Midbrain (tissue), 1 donor: ENCODE data around the gene ZBTB40.
A peak's percentile ranks its signal among the peaks of the same experiment; 100 is the strongest.

Source experiments
- DNase-seq: peaks from one replicate; lab custom pipeline; 2025; lab: John Stamatoyannopoulos, UW

ZBTB40 gene

DNA sequence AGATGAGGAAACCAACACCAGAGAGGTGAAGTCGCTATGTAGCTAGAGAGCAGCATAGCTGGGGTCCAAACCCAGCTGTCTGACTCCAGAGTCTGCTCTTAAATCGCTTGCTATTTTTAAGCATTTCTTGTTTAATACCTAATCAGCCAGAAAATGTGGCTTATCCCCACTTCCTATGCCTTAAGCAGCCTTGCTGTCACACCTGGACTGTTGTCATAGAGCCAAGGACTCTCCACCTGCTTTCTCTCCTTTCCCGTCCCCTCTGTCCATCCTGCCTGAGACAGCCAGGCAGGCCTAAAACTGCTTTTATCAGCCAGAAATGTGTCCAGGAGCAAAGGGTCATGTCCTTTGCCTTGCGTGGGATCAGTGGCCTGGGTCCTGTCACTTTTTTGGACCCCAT, 83.3 kb downstream of the ZBTB40 start:
- DNase-seq = no peak

DNA sequence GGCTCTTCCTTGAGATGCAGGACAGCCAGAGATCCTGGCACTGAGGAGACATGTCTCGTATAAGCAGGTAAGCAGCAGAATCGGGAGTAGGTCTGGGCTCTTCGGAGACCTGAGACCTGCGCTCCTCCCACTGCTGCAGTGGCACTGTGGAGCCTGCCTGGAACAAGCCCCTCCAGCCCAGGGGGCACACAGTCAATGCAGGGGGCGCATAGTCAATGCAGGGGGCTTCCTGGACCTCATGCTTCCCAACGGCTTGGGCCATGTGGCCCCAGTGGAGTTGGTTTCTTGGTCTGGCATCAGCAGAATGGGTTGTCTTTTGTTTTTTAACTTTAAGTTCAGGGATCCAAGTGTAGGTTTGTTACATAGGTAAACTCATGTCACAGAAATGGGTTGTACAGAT, 83.7 kb downstream of the ZBTB40 start:
- DNase-seq = no peak

DNA sequence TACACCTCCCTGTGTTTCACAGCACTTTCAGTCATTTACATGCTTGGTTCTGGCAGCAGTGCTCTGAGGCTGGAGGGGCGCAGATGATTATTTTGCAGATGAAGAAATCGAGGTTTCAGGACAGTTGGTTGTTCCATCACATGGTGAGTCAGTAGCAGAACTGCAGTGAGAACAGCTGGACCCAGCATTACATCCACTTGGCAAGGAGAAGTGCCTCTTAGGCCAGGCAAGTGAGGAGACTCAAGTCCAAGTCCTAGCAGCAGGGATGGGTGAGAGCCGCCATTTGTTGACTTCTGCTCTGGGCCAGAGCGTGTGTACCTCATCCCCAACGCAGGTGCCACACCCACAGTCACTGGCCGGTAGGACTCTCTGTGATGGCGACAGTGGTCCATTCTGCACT, 84.9 kb downstream of the ZBTB40 start:
- no peak for DNase-seq

DNA sequence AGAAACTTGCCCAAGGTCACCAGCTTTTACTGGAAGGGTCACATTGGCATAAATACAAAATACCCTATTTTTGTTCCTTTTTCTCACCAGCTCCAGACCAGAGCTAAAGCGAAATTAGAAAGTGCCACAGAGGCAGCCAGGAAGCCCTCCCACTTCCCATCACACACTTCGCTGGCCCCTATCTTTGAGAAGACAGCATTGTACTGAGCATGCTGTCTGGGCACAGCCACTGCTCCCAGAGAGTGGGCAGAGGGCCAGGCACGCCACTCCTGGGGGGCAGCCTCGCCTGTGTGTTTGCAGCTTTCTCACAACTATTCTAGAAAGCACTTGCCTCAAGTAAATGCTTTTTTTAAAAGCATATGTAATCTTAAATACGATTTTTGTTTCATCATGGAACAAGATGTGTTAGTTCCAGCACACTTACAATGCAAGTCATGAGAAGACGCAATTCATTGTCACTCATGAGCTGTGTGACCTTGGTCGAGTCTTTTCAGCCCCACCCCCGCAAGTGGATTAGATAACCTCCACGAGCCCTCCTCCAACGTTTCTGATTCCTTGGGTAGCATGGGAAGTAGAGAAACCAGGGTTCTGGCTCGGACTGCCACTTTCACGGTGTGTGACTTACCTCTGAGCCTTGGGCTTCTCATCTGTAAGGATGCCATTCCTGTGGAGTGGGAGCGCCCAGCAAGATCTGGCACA, 85.9 kb downstream of the ZBTB40 start:
- DNase-seq = peak; percentile 18

DNA sequence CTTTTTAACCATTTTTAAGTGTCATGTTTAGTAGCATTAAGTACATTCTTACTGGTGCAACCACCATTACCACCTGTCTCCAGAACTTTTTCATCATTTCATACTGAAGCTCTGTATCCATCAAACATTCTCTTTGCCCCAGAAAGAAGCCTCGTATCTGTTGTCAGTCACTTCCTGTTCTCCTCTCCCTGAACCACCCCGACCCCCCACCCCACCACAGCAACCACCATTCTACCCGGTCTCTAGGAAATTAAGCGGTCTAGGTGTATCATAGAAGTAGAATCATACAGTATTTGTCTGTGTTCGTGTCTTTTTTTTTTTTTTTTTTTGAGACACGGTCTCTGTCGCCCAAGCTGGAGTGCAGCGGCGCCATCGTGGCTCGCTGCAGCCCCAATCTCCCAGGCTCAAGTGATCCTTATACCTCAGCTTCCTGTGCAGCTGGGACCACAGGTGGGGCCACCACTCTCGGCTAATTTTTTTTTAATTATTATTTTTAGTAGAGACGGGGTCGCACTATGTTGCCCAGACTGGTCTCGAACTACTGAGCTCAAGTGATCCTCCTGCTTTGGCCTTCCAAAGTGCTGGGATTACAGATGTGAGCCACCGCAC, 88.0 kb downstream of the ZBTB40 start:
- no peak for DNase-seq

DNA sequence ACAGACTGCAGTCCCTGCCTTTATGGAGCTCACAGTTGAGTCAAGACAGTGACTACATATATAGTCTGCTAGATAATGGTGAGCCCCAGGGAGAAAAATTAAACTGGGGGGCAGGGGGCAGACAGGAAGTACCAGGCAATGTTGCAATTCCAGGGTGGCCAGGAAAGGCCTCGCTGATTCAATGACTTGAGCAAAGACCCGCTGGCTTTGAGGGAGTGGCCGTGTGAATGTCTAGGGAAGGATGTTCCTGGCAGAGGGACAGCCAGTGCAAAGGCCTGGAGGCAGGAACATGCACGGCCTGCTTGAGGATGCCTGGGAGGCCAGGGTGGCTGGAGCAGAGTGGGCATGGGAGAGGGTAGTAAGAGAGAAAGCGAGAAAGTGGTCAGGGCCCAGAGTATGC, 88.7 kb downstream of the ZBTB40 start:
- DNase-seq = no peak

DNA sequence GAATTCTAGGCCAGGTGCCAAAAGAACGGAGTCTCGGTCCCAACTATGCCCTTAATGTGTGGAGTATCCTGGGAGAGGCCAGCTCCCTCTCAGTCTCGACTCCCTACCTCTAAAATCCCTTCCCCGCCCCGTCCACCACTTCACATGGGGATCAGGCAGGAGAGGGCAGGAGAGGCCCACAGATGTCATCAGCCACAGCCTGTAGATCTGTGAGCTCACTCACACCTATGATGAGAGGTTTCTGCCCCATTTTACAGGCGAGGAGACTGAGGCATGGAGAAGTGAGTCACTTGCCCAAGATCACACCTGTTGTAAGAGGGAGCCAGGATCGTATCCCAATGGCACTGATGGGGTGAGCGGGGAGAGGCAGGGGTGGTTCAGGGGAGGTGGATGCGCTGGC, 91.2 kb downstream of the ZBTB40 start:
- DNase-seq = no peak

DNA sequence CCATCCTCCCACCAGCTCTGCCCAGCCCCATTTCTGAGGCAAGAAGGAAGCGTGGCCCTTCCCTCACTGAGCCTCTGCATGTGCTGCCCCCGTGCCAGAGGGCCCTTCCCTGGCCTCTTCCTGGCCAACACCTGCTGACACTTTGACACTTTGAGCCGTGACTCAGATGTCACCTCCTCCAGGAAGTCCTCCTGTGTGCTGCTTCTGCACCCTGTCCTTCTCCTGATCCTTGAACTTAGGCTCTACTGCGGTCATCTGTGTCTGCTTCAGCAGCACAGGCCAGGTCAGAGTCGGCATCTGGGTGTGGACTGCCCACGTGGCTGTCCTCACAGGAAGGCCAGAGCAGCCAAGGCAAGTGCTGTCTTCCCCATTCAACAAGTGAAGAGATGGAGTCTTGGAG, 92.0 kb downstream of the ZBTB40 start:
- no peak for DNase-seq

DNA sequence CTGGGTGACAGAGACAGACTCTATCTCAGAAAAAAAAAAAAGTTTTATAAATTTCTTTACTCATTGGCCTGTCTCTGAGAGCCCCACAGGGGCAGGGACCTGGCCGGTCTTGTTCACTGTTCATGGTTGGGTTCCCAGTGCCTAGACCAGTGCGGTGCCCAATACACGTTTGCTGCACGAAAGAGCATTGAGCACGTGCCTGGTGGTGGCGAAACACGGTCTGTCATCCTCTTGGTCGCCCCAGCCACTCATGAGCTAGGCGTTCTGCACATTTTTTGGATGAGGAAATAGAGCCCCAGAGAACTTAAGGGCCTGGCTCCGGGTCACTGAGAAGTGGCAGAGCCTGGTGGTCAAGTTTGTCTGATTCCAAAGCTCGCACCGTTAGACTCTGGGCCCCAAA, 93.0 kb downstream of the ZBTB40 start:
- DNase-seq = no peak

DNA sequence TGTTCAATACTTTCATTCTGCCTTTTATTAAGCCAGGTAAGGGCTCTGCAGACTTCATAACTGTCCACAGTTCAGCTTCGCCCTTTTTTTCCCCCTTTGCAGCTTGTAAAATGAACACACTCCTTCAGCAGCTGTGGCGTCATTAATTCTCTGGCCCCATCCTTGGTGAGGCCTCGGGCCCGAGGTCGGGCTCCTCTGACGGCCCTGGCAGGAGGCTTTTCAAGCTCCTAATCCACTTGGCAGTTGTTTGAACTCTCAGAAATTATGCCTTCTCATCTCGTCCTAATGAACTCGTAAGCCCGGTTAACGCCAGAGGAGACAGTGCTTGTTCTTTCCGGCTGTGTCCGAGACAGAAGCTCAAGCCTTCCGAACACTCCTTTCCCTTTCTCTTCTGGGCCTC, 93.5 kb downstream of the ZBTB40 start:
- DNase-seq = no peak

DNA sequence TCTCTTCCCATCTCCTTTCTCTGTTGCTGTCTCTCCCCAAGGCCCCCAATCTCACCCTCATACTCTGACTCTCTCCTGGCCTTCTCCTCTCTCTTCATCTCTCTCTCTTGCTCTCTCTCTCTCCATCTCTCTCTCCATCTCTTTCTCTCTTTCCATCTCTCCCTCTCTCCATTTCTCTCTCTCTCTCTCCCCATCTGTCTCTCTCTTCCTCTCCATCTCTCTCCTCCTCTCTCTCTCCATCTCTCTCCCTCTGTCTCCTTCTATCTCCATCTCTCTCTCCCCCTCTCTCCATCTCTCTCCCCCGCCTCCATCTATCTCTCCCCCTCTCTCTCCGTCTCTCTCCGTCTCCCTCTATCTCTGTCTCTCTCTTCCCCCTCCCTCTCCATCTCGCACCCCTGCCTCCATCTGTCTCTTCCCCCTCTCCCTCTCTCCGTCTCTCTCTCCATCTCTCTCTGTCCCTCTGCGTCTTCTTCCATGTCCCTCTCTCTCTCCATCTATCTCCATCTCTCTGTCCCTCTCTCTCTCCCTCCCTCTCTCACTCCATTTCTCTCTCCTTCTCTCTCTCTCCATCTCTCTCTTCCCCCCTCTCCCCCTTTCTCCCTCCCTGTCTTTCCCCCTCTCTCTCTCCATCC, 95.7 kb downstream of the ZBTB40 start:
- no peak for DNase-seq

DNA sequence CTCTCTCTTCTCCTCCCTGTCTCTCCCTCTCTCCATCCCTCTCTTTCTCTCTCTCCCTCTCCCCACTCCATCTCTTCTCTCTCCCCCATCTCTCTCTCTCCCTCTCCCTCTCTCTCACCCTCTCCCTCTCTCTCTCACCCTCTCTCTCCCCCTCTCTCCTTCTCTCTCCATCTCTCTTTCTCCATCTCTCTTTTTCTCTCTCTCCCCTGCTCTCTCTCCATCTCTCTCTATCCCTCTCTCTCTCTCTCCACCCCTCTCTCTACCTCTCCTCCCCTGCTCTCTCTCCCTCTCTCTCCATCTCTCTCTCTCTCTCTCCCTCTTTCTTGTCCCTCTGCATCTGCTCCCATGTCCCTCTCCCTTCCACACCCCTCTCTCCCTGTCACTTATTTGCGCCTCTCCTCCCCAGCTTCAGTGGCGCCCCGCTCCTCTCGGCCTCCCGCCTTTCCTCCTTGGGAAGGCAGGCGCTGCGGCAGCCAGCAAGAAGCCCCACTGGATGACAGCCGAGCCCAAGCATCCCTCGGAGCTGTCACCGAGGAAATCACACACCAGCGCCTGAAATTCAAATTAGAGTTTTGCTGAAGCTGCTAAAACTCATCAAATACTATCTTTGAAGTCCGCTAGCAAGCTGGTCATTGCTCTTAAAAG, 96.3 kb downstream of the ZBTB40 start:
- no peak for DNase-seq

DNA sequence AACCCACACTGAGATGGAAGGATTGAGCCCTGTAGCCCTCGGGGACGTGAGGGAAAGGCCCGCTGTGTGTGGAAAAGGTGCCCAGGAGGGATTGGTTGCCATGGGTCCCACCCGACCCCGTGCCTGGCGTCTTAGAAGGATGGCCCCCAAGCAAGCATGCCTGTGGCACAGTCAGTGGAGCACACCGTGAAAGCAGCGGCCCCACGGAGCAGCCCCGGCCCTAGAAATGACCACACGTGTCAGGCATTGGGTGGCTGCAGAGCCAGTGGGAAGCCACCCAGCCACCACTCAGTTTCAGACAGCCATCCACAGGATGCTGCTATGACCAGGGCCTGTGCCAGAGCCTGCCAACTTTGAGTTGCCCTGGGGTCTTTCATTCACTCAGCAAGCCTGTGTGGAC, 98.4 kb downstream of the ZBTB40 start:
- DNase-seq = no peak

DNA sequence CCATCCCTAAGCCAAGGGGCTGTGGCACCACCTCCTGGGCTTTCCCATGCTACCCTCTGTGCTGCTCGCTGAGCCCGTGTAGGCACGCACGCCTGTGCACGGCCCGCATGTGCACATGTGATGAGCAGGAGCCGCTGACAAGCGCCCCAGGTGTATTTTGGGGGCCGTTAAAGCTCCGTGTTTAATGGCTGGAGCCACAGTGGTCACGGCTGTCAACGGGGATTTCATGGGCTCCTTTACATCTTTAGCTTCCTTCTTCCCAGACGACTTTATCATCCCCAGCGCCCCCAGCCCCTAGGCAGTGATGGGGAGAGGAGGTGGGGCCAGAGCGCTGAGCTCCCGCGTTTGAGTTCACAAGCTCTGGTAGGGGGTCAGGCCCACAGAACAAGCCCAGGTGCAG, 99.9 kb downstream of the ZBTB40 start:
- no peak for DNase-seq

DNA sequence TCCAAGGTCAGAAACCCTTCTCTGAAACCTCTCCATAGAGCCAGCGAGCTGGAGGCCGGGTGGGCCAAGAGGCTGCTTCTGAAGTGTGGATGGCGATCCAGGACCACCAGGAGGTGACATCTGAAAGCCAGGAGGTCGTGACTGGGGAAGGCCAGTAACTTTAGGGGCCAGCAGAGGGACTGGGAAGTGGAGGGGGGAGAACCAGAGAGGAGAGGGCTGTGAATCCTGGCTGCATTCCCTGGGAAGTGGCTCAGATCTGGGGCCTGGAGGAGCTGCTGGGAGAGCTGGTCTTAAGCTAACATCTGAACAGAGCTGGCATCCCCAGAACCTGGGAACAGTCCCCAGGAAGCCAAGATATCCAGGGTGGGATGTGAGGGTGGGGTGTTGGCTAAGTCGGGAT, 100.4 kb downstream of the ZBTB40 start:
- no peak for DNase-seq

DNA sequence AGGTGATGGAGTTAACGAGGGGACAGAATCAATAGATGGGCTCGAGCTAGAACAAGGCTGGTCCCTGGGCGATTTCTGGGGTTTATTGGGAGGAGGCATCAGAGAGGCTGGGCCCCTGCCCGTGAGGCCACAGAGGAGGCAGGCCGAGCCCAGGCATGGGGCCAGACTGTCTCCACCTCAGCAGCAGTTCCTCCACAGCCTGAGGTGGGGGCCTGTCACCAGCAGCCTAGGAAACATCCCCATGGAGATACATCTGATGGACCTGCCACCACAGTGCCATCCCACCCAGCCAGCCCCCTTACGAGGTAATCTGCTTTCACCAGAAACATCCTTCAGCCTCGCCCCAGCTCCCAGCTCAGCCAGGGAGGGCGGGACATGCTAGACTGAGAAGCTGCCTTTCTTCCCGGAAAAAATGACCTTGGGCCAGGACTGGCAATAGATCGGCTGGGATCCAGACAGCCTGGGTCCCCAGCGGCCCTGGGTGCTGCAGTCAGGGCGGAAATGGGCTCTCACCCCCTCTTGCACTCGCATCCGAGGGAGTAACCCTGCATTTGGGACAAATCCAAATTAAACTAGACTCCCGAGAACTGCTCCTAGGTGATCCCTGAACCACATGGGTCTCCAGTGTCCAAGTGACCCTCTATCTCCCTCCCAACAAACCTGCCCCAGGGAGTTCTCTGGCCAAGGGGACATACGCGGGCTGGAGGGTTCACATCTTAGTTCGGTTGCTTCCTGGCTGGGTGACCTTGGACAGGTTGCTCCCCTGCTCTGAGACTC, 101.6 kb downstream of the ZBTB40 start:
- DNase-seq = no peak

DNA sequence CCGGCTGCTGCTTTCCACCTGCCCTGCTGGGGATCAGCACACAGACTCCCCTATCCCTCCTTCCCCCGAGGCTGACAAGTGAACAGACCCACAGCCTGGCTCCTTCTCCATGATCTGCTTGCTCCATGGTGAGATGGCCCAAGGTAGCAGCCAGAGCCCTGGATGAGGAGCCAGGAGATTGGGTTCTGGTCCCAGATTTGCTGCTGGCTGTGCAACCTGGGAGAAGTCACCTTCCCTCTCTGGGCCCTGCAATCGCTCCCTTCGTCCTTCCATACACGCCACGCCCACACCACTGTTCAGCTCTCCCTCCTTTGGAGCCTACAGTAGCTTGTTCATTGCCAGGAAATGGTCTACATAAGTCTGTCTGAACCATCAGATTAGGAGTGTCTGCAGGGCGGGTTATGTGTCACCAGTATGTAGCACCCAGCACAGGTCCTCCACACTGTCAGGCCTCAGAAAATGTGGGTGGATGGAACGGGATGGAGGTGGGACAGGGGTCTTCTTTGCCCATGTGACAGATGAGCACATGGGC, 102.4 kb downstream of the ZBTB40 start:
- DNase-seq = no peak

DNA sequence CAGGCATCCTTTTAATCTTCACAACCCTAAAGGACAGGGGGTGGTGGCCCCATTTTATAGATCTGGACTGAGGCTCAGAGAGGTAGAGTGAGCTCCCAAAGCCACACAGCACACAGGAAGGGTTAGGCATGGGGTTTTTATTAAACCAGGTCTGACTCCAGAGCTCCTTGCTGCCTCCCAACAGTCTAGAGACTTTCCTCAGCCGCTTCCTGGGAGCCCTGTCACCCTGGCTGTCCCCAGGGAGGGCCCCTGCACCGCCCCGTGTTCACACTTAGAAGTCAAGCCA, 103.7 kb downstream of the ZBTB40 start:
- no peak for DNase-seq

DNA sequence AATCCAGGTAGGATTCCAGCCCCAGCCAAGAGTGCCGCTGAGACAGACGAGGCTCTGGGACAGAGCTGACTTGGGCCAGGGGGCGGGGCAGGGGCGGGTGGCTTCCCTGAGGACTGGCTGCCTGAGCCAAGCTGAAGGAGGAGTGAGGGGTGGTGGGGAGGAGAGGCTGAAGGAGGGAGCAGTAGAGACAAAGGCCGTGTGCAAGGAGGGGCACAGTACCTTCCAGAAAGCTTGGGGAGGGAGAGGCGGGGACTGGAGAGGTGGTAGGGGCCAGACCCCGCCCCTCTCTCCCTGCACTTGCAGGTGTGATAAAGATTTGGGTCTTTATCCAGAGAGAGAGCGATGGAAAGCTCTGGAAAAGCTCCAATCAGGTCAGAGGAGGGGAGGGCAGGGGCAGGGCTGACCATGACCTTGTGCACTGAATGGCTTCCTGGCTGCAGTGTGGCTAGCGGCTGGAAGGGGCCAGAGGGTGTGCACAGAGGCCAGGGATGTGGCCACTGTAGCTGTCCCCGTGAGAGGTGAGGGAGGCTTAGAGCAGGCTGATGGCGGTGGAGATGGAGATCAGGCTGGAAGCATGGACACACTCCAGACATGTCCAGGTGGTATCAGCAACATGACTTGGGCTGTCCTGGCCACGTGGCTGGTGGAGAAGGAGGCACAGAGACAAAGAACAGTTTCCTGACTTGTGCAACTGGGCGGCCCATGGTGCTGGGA, 104.9 kb downstream of the ZBTB40 start:
- DNase-seq = no peak

DNA sequence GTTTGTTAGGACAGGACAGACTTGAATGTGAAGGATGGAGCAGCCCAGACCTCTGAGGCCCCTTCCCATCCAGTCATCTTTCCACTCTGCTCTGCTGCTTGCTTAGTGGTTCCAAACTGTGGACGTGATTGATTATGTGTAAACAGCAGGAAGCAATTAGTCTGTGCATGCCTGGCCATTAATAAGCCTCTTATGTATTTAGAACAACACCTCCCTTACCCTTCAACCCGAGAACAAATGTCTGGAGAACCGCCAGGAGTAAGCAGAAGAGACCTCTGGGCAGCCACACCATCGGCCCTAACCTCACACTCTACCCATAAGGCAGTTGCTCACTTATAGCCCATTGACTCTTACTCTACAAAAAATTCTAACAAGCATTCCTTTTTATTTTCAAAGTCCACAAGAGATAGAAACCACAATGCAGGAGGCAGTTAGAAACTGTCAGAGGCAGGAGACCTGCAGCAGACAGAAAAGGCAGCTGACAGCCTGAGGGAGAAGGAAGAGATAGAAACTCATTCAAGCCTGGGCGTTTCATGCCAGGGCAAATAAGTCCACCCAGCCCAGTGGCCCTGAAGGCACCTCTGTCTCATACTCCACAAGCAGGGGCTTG, 105.8 kb downstream of the ZBTB40 start:
- no peak for DNase-seq
